Measurements from ENCODE around the gene ABCC6. TPM values are rescaled to one million over a fixed set of nuclear protein-coding genes. Genes with fewer than 3 reads are reported as not detected.

The ABCC6 gene
- total RNA-seq, 6 experiments from 2014 or later = 0.18 TPM; not detected in 5

- Mint-ChIP-seq H3K4me3 (no peak overlapping the region), H3K4me1 (ENCODE audit: low read depth) (no peaks in the 10 kb centered on the region), H3K36me3 (ENCODE audit: low read depth) (no peaks in the 10 kb centered on the region)
Measured at GRCh38 chr16:16176328-16176727, 47.0 kb downstream of the ABCC6 start.

GRCh38 chr16:16175296-16175695 lies 48.0 kb downstream of the ABCC6 start:
- H3K27ac Mint-ChIP-seq = no peak overlapping the region
- no peak for DNase-seq
- peaks cover 7% of the 10 kb centered on the region; the same call in 1 of the 2 replicates for H3K9me3 Mint-ChIP-seq
- H3K36me3 Mint-ChIP-seq (ENCODE audit: low read depth) = no peaks in the 10 kb centered on the region
- TF ChIP-seq CTCF (IDR thresholded peaks at IDR 0.05) = no peak
- peaks cover 13% of the 10 kb centered on the region for H3K27me3 Mint-ChIP-seq (ENCODE audit: insufficient read depth)
- H3K4me1 Mint-ChIP-seq (ENCODE audit: low read depth) = no peaks in the 10 kb centered on the region
- H3K4me3 Mint-ChIP-seq = no peak overlapping the region

More at GRCh38 chr16:16176328-16176727, 47.0 kb downstream of the ABCC6 start:
- Mint-ChIP-seq H3K27me3 (ENCODE audit: insufficient read depth) (peaks cover 21% of the 10 kb centered on the region), H3K9me3 (peaks cover 7% of the 10 kb centered on the region; the same call in 1 of the 2 replicates), H3K27ac (no peak overlapping the region)
- TF ChIP-seq CTCF (IDR thresholded peaks at IDR 0.05) = no peak
- DNase-seq = no peak

- Mint-ChIP-seq H3K9me3 (peaks cover 7% of the 10 kb centered on the region; the same call in 1 of the 2 replicates), H3K27ac (no peak overlapping the region), H3K36me3 (ENCODE audit: low read depth) (no peaks in the 10 kb centered on the region), H3K27me3 (ENCODE audit: insufficient read depth) (peaks cover 10% of the 10 kb centered on the region), H3K4me3 (no peak overlapping the region), H3K4me1 (ENCODE audit: low read depth) (no peaks in the 10 kb centered on the region)
- no peak for TF ChIP-seq CTCF (IDR thresholded peaks at IDR 0.05)
- no peak for DNase-seq
Measured at GRCh38 chr16:16172991-16173390, 50.3 kb downstream of the ABCC6 start.

GRCh38 chr16:16171332-16171919 lies 51.9 kb downstream of the ABCC6 start:
- Mint-ChIP-seq H3K4me3 (no peak overlapping the region), H3K27ac (no peak overlapping the region), H3K27me3 (ENCODE audit: insufficient read depth) (peaks cover 9% of the 10 kb centered on the region), H3K4me1 (ENCODE audit: low read depth) (no peaks in the 10 kb centered on the region), H3K36me3 (ENCODE audit: low read depth) (no peaks in the 10 kb centered on the region), H3K9me3 (peaks cover 7% of the 10 kb centered on the region; the same call in 1 of the 2 replicates)
- DNase-seq = no peak
- no peak for TF ChIP-seq CTCF (IDR thresholded peaks at IDR 0.05)

GRCh38 chr16:16169615-16170014 lies 53.7 kb downstream of the ABCC6 start:
- H3K27ac Mint-ChIP-seq = no peak overlapping the region
- H3K4me3 Mint-ChIP-seq = no peak overlapping the region
- H3K4me1 Mint-ChIP-seq (ENCODE audit: low read depth) = no peaks in the 10 kb centered on the region
- TF ChIP-seq CTCF (IDR thresholded peaks at IDR 0.05) = no peak
- DNase-seq = no peak
- no peaks in the 10 kb centered on the region for H3K9me3 Mint-ChIP-seq
- H3K27me3 Mint-ChIP-seq (ENCODE audit: insufficient read depth) = peaks cover 6% of the 10 kb centered on the region
- no peaks in the 10 kb centered on the region for H3K36me3 Mint-ChIP-seq (ENCODE audit: low read depth)
